ENCODE results near the gene TTLL9. TPM values are rescaled to one million over a fixed set of nuclear protein-coding genes. Genes with fewer than 3 reads are reported as not detected.

Gene TTLL9
- total and polyA plus RNA-seq, 2 donors (not counting 1 experiment from before 2014, with no cell fraction given), result 0.74 to 0.76 TPM

DNA sequence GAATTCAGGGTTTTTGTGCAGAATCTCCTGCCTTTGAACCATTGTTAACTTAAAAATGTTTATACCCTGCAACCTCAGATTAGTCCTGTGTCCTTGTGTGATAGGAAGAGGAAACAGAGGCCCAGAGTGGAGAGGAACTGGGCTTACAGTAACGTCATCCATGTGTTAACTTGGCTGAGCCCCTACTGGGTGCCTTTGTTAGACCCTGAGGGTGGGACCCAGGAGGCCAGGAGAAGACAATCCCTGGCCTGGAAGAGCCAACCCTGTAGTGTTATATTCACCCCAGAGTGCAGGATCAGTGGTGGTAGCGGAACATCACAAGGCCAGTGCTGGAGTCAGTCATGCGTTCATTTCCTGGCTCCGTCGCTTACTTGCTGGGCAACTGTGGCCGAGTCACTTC lies 40.7 kb upstream of the TTLL9 start:
- H3K9me3 Mint-ChIP-seq (ENCODE audit: insufficient read depth), result no peaks in the 10 kb centered on the region
- no peak overlapping the region for H3K27ac ChIP-seq (ENCODE audit: low read length in 2 of 2)
- H3K9ac ChIP-seq (ENCODE audit: low read length), result no peak overlapping the region
- no peaks in the 10 kb centered on the region for H3K27me3 ChIP-seq (replicated peaks in 1 of 4; ENCODE audit: control extremely low read depth in 1 of 4, control insufficient read depth in 3 of 4, insufficient read depth in 4 of 4, low read length in 3 of 4)
- intact Hi-C loops (cut with micrococcal nuclease), result no loop called here
- TF ChIP-seq, protein P1, sequence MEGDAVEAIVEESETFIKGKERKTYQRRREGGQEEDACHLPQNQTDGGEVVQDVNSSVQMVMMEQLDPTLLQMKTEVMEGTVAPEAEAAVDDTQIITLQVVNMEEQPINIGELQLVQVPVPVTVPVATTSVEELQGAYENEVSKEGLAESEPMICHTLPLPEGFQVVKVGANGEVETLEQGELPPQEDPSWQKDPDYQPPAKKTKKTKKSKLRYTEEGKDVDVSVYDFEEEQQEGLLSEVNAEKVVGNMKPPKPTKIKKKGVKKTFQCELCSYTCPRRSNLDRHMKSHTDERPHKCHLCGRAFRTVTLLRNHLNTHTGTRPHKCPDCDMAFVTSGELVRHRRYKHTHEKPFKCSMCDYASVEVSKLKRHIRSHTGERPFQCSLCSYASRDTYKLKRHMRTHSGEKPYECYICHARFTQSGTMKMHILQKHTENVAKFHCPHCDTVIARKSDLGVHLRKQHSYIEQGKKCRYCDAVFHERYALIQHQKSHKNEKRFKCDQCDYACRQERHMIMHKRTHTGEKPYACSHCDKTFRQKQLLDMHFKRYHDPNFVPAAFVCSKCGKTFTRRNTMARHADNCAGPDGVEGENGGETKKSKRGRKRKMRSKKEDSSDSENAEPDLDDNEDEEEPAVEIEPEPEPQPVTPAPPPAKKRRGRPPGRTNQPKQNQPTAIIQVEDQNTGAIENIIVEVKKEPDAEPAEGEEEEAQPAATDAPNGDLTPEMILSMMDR (IDR thresholded peaks at IDR 0.05), result no peak
- no peak for TF ChIP-seq EZH2 (IDR thresholded peaks at IDR 0.05; ENCODE audit: borderline replicate concordance, insufficient read depth, low read depth, low read length, poor library complexity, severe bottlenecking)
- DNase-seq (no peak), ATAC-seq (ENCODE audit: low read depth) (no peak)
- no peak overlapping the region for H3K4me2 ChIP-seq (replicated peaks; ENCODE audit: low read depth, low read length, poor library complexity, severe bottlenecking)
- POLR2A ChIA-PET, result no interaction called here
- H3K4me3 Mint-ChIP-seq, result no peak overlapping the region
- H3K27ac Mint-ChIP-seq, result no peak overlapping the region
- no peaks in the 10 kb centered on the region for H3K4me1 ChIP-seq (ENCODE audit: control insufficient read depth in 2 of 2, insufficient read depth in 2 of 2, low read length in 2 of 2)
- H3K27me3 Mint-ChIP-seq, result no peaks in the 10 kb centered on the region
- CTCF ChIA-PET, result interaction anchor here (0.9 to 1.4 kb wide), 3 partner anchors 13 to 46 kb away, joined by 3 to 6 read pairs (median 3); no protein-coding TSS in a partner anchor
- H4K20me1 ChIP-seq (ENCODE audit: control insufficient read depth, insufficient read depth, low read length, poor library complexity, severe bottlenecking), result no peaks in the 10 kb centered on the region
- WGBS (ENCODE audit: insufficient coverage), result 49% methylated on average over 4 of the region's 6 CpGs
- no peak overlapping the region for H2AFZ ChIP-seq (ENCODE audit: insufficient read depth, low read depth, low read length, poor library complexity, severe bottlenecking)
- no peaks in the 10 kb centered on the region for H3K9me3 ChIP-seq (ENCODE audit: control extremely low read depth in 1 of 3, control insufficient read depth in 2 of 3, insufficient read depth in 1 of 3, low read length in 2 of 3)
- H3K79me2 ChIP-seq (ENCODE audit: control insufficient read depth, insufficient read depth, low read length), result no peaks in the 10 kb centered on the region
- H3K4me3 ChIP-seq (ENCODE audit: control extremely low read depth in 1 of 5, extremely low read depth in 1 of 5, insufficient read depth in 1 of 5, low read depth in 2 of 5, low read length in 4 of 5), result no peak overlapping the region
- no peaks in the 10 kb centered on the region for H3K36me3 ChIP-seq (replicated peaks in 1 of 2; ENCODE audit: control extremely low read depth in 1 of 2, control insufficient read depth in 1 of 2, extremely low read depth in 1 of 2, insufficient read depth in 2 of 2, low read length in 1 of 2)
- H3K4me1 Mint-ChIP-seq, result peaks cover 4% of the 10 kb centered on the region

DNA sequence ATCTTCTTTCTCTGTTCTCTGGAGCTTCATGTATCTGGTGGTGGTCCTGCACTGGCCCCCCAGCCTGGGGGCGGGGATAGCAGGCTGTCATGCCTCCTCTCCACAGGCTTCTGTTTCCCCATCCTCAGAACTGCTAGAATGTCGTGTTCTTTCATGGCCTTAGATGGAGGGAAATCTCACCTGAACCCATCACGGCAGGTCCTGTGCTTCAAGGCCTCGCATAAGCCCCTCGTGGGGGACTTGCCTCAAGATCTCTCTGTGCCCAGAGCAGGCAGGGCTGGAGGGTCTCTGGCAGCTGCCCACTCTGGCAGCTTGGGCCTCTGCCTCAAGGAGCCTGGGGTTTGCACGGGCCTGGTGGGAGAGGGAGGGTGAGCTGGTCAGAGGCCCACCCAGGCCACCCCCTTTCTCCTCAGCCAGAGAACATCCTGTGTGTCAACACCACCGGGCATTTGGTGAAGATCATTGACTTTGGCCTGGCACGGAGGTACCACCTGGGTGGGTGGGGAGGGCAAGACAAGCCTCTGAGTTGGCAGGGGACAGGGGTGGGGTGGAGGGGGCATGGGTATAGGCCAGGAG lies 39.9 kb upstream of the TTLL9 start:
- Mint-ChIP-seq H3K27ac (no peak overlapping the region), H3K4me3 (no peak overlapping the region), H3K4me1 (peaks cover 4% of the 10 kb centered on the region), H3K9me3 (ENCODE audit: insufficient read depth) (no peaks in the 10 kb centered on the region), H3K27me3 (no peaks in the 10 kb centered on the region)
- Histone ChIP-seq H3K27me3 (replicated peaks in 1 of 4; ENCODE audit: control extremely low read depth in 1 of 4, control insufficient read depth in 3 of 4, insufficient read depth in 4 of 4, low read length in 3 of 4) (no peaks in the 10 kb centered on the region), H3K4me1 (ENCODE audit: control insufficient read depth in 2 of 2, insufficient read depth in 2 of 2, low read length in 2 of 2) (no peaks in the 10 kb centered on the region), H3K79me2 (ENCODE audit: control insufficient read depth, insufficient read depth, low read length) (no peaks in the 10 kb centered on the region), H2AFZ (ENCODE audit: insufficient read depth, low read depth, low read length, poor library complexity, severe bottlenecking) (no peak overlapping the region), H3K4me2 (replicated peaks; ENCODE audit: low read depth, low read length, poor library complexity, severe bottlenecking) (no peak overlapping the region), H3K9ac (ENCODE audit: low read length) (no peak overlapping the region), H3K27ac (ENCODE audit: low read length in 2 of 2) (no peak overlapping the region), H3K36me3 (replicated peaks in 1 of 2; ENCODE audit: control extremely low read depth in 1 of 2, control insufficient read depth in 1 of 2, extremely low read depth in 1 of 2, insufficient read depth in 2 of 2, low read length in 1 of 2) (no peaks in the 10 kb centered on the region), H4K20me1 (ENCODE audit: control insufficient read depth, insufficient read depth, low read length, poor library complexity, severe bottlenecking) (no peaks in the 10 kb centered on the region), H3K4me3 (ENCODE audit: control extremely low read depth in 1 of 5, extremely low read depth in 1 of 5, insufficient read depth in 1 of 5, low read depth in 2 of 5, low read length in 4 of 5) (no peak overlapping the region), H3K9me3 (ENCODE audit: control extremely low read depth in 1 of 3, control insufficient read depth in 2 of 3, insufficient read depth in 1 of 3, low read length in 2 of 3) (no peaks in the 10 kb centered on the region)
- ATAC-seq (ENCODE audit: low read depth) (no peak), DNase-seq (no peak)
- POLR2A ChIA-PET, result no interaction called here
- TF ChIP-seq, protein P1 (IDR thresholded peaks at IDR 0.05), result no peak
- TF ChIP-seq EZH2 (IDR thresholded peaks at IDR 0.05; ENCODE audit: borderline replicate concordance, insufficient read depth, low read depth, low read length, poor library complexity, severe bottlenecking), result no peak
- intact Hi-C loops (cut with micrococcal nuclease), result no loop called here
- CTCF ChIA-PET, result interaction anchor here (0.9 to 1.4 kb wide), 3 partner anchors 13 to 46 kb away, joined by 3 to 6 read pairs (median 3); no protein-coding TSS in a partner anchor
- WGBS (ENCODE audit: insufficient coverage), result 89% methylated on average over 4 of the region's 8 CpGs

All from B cell (primary cell).